Ishikawa (cell line): ENCODE data around the gene GAB2.

Experiments
- CEBPB ChIP-seq: IDR thresholded peaks from 2 replicates; pipeline ENCODE4 v1.6.1; 2012
- TF ChIP-seq, protein P1 (sequence below): IDR thresholded peaks from 2 replicates; pipeline ENCODE4 v1.6.1; 2012; ENCODE audit warnings: low read depth, mild to moderate bottlenecking
- TF ChIP-seq, protein P2 (sequence below): IDR thresholded peaks from 2 replicates; pipeline ENCODE4 v1.6.1; 2012

DNA sequence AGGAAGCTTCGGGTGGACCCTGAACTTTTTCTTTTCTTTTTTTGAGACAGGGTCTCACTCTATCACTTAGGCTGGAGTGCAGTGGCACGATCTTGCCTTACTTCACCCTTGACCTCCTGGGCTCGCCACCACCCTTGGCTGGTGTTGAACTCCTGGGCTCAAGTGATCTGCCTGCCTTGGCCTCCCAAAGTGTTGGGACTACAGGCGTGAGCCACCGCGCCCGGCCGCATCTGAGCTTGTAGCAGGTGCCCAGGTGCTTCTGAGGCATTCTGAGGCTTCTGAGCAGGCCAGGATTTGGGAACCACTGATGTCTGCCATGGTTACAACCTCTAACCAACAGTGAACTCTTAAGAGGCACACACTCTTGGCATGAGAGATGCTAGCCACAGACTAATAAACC, 223.8 kb downstream of the GAB2 start:
- no peak for TF ChIP-seq CEBPB
- TF ChIP-seq, protein P1, sequence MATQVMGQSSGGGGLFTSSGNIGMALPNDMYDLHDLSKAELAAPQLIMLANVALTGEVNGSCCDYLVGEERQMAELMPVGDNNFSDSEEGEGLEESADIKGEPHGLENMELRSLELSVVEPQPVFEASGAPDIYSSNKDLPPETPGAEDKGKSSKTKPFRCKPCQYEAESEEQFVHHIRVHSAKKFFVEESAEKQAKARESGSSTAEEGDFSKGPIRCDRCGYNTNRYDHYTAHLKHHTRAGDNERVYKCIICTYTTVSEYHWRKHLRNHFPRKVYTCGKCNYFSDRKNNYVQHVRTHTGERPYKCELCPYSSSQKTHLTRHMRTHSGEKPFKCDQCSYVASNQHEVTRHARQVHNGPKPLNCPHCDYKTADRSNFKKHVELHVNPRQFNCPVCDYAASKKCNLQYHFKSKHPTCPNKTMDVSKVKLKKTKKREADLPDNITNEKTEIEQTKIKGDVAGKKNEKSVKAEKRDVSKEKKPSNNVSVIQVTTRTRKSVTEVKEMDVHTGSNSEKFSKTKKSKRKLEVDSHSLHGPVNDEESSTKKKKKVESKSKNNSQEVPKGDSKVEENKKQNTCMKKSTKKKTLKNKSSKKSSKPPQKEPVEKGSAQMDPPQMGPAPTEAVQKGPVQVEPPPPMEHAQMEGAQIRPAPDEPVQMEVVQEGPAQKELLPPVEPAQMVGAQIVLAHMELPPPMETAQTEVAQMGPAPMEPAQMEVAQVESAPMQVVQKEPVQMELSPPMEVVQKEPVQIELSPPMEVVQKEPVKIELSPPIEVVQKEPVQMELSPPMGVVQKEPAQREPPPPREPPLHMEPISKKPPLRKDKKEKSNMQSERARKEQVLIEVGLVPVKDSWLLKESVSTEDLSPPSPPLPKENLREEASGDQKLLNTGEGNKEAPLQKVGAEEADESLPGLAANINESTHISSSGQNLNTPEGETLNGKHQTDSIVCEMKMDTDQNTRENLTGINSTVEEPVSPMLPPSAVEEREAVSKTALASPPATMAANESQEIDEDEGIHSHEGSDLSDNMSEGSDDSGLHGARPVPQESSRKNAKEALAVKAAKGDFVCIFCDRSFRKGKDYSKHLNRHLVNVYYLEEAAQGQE, result no peak
- TF ChIP-seq, protein P2, sequence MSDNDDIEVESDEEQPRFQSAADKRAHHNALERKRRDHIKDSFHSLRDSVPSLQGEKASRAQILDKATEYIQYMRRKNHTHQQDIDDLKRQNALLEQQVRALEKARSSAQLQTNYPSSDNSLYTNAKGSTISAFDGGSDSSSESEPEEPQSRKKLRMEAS, result no peak
